GM04504 (cell line): Measurements from ENCODE around the gene VOPP1.
"Not testable (repeated sequence)": the region's sequence is repeated elsewhere in the genome, so short reads cannot be mapped to it uniquely, and the experiment has no call there.

Experiments
- DNase-seq: peaks from one replicate; pipeline ENCODE4 v3.0.0-alpha.2; 2012; ENCODE audit warnings: low read depth

VOPP1 gene

GRCh38 chr7:55582656-55583055, 10.4 kb upstream of the VOPP1 start:
- not testable (repeated sequence) for DNase-seq

- no peak for DNase-seq
Measured at GRCh38 chr7:55576753-55577152, 4.5 kb upstream of the VOPP1 start.

GRCh38 chr7:55575733-55576132, 3.4 kb upstream of the VOPP1 start:
- no peak for DNase-seq

- DNase-seq: no peak
Measured at GRCh38 chr7:55575098-55575497, 2.8 kb upstream of the VOPP1 start.

- DNase-seq: no peak
Measured at GRCh38 chr7:55574051-55574717, 1.9 kb upstream of the VOPP1 start.

GRCh38 chr7:55573234-55573900, 1.1 kb upstream of the VOPP1 start:
- no peak for DNase-seq

GRCh38 chr7:55571511-55572377, 558 bp downstream of the VOPP1 start:
- DNase-seq: no peak

GRCh38 chr7:55570939-55571338, 1.4 kb downstream of the VOPP1 start:
- DNase-seq: no peak

- DNase-seq: no peak
Measured at GRCh38 chr7:55570218-55570873, 2.0 kb downstream of the VOPP1 start.

- no peak for DNase-seq
Measured at GRCh38 chr7:55569797-55570196, 2.5 kb downstream of the VOPP1 start.

- no peak for DNase-seq
Measured at GRCh38 chr7:55569269-55569663, 3.0 kb downstream of the VOPP1 start.

GRCh38 chr7:55568613-55569268, 3.6 kb downstream of the VOPP1 start:
- DNase-seq: no peak

- no peak for DNase-seq
Measured at GRCh38 chr7:55567571-55567970, 4.7 kb downstream of the VOPP1 start.

- no peak for DNase-seq
Measured at GRCh38 chr7:55565681-55566080, 6.6 kb downstream of the VOPP1 start.

GRCh38 chr7:55563596-55564325, 8.5 kb downstream of the VOPP1 start:
- DNase-seq: no peak

- DNase-seq: no peak
Measured at GRCh38 chr7:55561690-55562089, 10.6 kb downstream of the VOPP1 start.

GRCh38 chr7:55558962-55559920, 13.1 kb downstream of the VOPP1 start:
- no peak for DNase-seq

- DNase-seq: no peak
Measured at GRCh38 chr7:55557666-55558188, 14.6 kb downstream of the VOPP1 start.

GRCh38 chr7:55556492-55556891, 15.8 kb downstream of the VOPP1 start:
- DNase-seq: no peak

- DNase-seq: no peak
Measured at GRCh38 chr7:55556031-55556430, 16.3 kb downstream of the VOPP1 start.
